ENCODE data around the gene PRICKLE2.

PRICKLE2 gene

DNA sequence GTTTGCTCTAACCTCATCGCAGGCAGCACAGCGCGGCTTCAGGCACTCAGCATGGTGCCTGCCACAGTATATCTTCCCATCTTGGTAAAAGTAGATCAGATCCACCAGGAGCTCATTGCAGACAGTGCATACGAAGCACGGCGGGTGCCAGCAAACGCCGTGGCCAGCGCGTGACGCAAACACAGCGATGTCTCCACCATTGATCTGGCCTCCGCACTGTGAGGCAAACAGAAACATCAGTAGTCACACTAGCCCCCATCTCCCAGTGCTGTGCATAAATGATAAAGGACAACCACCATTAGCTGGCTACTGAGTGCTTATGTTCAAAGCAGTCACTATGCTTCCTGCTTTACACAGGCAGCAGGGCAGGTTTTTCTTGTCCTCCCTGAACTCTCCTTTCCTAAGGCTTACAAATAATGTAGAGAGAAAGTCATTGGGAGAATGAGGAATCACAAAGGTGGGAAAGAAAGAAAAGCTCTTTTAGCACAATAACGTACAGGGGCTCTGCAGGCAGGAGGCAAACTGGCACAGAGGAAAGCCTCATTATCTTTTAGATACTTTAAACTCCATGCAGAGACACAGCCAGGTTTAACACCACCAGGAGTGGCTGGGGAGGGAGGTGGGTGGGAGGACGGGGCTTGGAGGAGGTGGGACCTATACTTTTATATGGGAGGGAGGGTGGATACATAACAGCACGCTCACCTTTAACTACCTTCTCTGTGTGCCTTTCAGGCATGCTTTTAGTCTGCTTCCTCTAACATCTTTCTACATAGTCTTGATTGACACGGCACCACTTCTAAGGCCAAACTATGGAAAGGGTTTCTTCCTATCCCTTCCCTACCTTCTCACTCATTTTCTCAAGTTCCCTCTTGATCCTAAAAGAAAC, 67.9 kb downstream of the PRICKLE2 start:
- H3K4me3 ChIP-seq (ENCODE audit: low read depth, low read length) = no peak overlapping the region
- H3K4me1 ChIP-seq (ENCODE audit: control insufficient read depth, insufficient read depth, low read length) = peaks cover 17% of the 10 kb centered on the region
- no peaks in the 10 kb centered on the region for H3K9me3 ChIP-seq (ENCODE audit: control insufficient read depth, insufficient read depth, low read depth, low read length)
- POLR2A ChIA-PET = no interaction called here
- H3K36me3 ChIP-seq (ENCODE audit: control insufficient read depth in 2 of 2, insufficient read depth in 1 of 2, low read length in 2 of 2) = peaks cover 0 to 25% of the 10 kb centered on the region in 2 experiments; a peak in 1 of 3 replicates
- CTCF ChIA-PET = interaction anchor here (1.2 kb wide), 1 partner anchor 9 kb away, joined by 3 read pairs; no protein-coding TSS in a partner anchor
- TF ChIP-seq PRDM1 (tag by site-specific recombination; IDR thresholded peaks at IDR 0.05) (no peak), ZIC2 (tag by site-specific recombination; IDR thresholded peaks at IDR 0.05) (peak; percentile 22; the same call in 1 of the 2 replicates), ZNF555 (tag by site-specific recombination; conservative IDR thresholded peaks at IDR 0.05) (no peak)
- H3K27ac ChIP-seq (ENCODE audit: extremely low read depth, low read depth, low read length) = no peak overlapping the region

DNA sequence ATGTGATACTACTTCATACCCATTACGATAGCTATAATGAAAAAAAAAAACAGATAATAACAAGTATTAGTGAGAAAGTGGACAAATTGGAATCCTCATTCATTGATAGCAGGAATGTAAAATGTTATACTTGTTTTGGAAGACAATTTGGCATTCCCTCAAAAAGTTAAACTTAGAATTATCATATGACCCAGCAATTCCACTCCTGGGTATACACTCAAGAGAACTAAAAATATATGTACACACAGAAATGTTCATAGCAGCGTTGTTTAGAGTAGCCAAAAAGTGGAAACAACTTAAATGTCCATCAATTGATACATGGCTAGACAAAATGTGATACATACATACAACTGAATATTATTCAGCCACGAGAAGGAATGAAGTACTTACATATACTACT, 69.9 kb downstream of the PRICKLE2 start:
- ChIA-PET POLR2A (no interaction called here), CTCF (no interaction called here)
- H3K4me3 ChIP-seq (ENCODE audit: low read depth, low read length) = no peak overlapping the region
- TF ChIP-seq ZNF292 (tag by site-specific recombination; IDR thresholded peaks at IDR 0.05; ENCODE audit: borderline replicate concordance, low read depth) (no peak), ZNF239 (tag by site-specific recombination; IDR thresholded peaks at IDR 0.05) (no peak), ZNF140 (tag by site-specific recombination; IDR thresholded peaks at IDR 0.05) (0 out of 2 replicates have a peak, but pooled peaks have one; percentile 5)
- TF ChIP-seq, protein P1, sequence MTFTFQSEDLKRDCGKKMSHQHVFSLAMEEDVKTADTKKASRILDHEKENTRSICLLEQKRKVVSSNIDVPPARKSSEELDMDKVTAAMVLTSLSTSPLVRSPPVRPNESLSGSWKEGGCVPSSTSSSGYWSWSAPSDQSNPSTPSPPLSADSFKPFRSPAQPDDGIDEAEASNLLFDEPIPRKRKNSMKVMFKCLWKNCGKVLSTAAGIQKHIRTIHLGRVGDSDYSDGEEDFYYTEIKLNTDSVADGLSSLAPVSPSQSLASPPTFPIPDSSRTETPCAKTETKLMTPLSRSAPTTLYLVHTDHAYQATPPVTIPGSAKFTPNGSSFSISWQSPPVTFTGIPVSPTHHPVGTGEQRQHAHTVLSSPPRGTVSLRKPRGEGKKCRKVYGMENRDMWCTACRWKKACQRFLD (tag by site-specific recombination; IDR thresholded peaks at IDR 0.05) = no peak
- TF ChIP-seq, protein P2, sequence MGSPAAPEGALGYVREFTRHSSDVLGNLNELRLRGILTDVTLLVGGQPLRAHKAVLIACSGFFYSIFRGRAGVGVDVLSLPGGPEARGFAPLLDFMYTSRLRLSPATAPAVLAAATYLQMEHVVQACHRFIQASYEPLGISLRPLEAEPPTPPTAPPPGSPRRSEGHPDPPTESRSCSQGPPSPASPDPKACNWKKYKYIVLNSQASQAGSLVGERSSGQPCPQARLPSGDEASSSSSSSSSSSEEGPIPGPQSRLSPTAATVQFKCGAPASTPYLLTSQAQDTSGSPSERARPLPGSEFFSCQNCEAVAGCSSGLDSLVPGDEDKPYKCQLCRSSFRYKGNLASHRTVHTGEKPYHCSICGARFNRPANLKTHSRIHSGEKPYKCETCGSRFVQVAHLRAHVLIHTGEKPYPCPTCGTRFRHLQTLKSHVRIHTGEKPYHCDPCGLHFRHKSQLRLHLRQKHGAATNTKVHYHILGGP (tag by site-specific recombination; IDR thresholded peaks at IDR 0.05) = no peak
- peaks cover 0 to 29% of the 10 kb centered on the region in 2 experiments; a peak in 1 of 3 replicates for H3K36me3 ChIP-seq (ENCODE audit: control insufficient read depth in 2 of 2, insufficient read depth in 1 of 2, low read length in 2 of 2)
- no peaks in the 10 kb centered on the region for H3K9me3 ChIP-seq (ENCODE audit: control insufficient read depth, insufficient read depth, low read depth, low read length)
- no peak overlapping the region for H3K27ac ChIP-seq (ENCODE audit: extremely low read depth, low read depth, low read length)
- 0 out of 2 replicates have a peak, but pooled peaks cover 4% of the 10 kb centered on the region for H3K4me1 ChIP-seq (ENCODE audit: control insufficient read depth, insufficient read depth, low read length)

DNA sequence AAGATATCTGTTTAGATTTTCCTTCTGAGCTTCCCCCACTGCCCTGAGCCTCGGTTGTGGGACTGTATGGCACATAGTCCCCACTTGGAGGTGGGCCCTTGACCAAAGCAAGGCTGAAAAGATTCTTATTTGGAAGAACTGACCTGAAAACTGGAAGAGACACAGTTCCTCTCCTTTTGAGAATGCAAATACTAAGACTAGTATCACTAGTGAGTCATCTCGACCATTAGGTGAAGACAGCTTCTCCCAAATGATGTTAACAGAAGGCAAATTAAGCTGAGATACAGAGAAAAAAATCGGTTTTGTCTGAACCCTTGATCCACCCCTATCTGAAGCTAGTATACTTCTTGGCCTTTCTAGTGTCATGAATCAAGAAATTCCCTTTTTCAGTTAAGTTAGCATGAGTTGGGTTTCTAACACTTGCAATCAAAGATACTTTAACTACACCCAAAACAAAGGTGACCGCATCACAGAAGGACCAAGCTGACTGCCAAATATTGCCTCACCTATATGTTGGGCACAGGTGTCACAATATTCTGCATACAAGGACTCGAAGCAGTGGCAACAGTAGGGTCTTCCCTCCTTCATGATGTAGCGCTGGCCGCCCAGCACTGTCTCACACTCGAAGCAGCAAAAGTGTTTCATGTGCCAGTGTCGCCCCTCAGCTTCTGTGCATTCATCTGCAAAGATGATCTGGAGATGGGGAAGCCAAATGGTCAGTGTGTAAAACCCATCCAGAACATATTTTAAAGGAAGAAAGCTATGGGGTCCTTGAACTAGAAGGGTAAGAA, 72.4 kb downstream of the PRICKLE2 start:
- peaks cover 6% of the 10 kb centered on the region for H3K4me1 ChIP-seq (ENCODE audit: control insufficient read depth, insufficient read depth, low read length)
- H3K27ac ChIP-seq (ENCODE audit: extremely low read depth, low read depth, low read length) = no peak overlapping the region
- POLR2A ChIA-PET = no interaction called here
- H3K9me3 ChIP-seq (ENCODE audit: control insufficient read depth, insufficient read depth, low read depth, low read length) = no peaks in the 10 kb centered on the region
- CTCF ChIA-PET = interaction anchor here (1.1 kb wide), 1 partner anchor 123 kb away, joined by 3 read pairs; no protein-coding TSS in a partner anchor
- no peak for TF ChIP-seq ZNF529 (tag by site-specific recombination; IDR thresholded peaks at IDR 0.05; ENCODE audit: insufficient replicate concordance)
- TF ChIP-seq GLI2 (tag by site-specific recombination; IDR thresholded peaks at IDR 0.05; ENCODE audit: borderline replicate concordance, low read depth) = no peak
- TF ChIP-seq ZNF768 (tag by site-specific recombination; IDR thresholded peaks at IDR 0.05) = no peak
- TF ChIP-seq ZNF658 (tag by site-specific recombination; IDR thresholded peaks at IDR 0.05) = no peak
- no peak for TF ChIP-seq ZBTB21 (tag by site-specific recombination; IDR thresholded peaks at IDR 0.05)
- no peak for TF ChIP-seq ZNF843 (tag by site-specific recombination; IDR thresholded peaks at IDR 0.05)
- TF ChIP-seq ZNF747 (tag by site-specific recombination; IDR thresholded peaks at IDR 0.05) = no peak
- no peak for TF ChIP-seq ZNF354C (tag by site-specific recombination; IDR thresholded peaks at IDR 0.05; ENCODE audit: borderline replicate concordance, low read depth)
- no peak for TF ChIP-seq KLF1 (tag by site-specific recombination; IDR thresholded peaks at IDR 0.05)
- TF ChIP-seq KLF16 (tag by site-specific recombination; IDR thresholded peaks at IDR 0.05) = no peak
- TF ChIP-seq, protein P3, sequence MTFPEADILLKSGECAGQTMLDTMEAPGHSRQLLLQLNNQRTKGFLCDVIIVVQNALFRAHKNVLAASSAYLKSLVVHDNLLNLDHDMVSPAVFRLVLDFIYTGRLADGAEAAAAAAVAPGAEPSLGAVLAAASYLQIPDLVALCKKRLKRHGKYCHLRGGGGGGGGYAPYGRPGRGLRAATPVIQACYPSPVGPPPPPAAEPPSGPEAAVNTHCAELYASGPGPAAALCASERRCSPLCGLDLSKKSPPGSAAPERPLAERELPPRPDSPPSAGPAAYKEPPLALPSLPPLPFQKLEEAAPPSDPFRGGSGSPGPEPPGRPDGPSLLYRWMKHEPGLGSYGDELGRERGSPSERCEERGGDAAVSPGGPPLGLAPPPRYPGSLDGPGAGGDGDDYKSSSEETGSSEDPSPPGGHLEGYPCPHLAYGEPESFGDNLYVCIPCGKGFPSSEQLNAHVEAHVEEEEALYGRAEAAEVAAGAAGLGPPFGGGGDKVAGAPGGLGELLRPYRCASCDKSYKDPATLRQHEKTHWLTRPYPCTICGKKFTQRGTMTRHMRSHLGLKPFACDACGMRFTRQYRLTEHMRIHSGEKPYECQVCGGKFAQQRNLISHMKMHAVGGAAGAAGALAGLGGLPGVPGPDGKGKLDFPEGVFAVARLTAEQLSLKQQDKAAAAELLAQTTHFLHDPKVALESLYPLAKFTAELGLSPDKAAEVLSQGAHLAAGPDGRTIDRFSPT (tag by site-specific recombination; IDR thresholded peaks at IDR 0.05) = no peak
- TF ChIP-seq, protein P4, sequence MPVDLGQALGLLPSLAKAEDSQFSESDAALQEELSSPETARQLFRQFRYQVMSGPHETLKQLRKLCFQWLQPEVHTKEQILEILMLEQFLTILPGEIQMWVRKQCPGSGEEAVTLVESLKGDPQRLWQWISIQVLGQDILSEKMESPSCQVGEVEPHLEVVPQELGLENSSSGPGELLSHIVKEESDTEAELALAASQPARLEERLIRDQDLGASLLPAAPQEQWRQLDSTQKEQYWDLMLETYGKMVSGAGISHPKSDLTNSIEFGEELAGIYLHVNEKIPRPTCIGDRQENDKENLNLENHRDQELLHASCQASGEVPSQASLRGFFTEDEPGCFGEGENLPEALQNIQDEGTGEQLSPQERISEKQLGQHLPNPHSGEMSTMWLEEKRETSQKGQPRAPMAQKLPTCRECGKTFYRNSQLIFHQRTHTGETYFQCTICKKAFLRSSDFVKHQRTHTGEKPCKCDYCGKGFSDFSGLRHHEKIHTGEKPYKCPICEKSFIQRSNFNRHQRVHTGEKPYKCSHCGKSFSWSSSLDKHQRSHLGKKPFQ (tag by site-specific recombination; IDR thresholded peaks at IDR 0.05) = no peak
- TF ChIP-seq ZNF146 (tag by site-specific recombination; IDR thresholded peaks at IDR 0.05) = no peak
- no peak for TF ChIP-seq ZNF2 (tag by site-specific recombination; IDR thresholded peaks at IDR 0.05)
- TF ChIP-seq ZNF707 (tag by site-specific recombination; IDR thresholded peaks at IDR 0.05) = no peak
- H3K36me3 ChIP-seq (ENCODE audit: control insufficient read depth in 2 of 2, insufficient read depth in 1 of 2, low read length in 2 of 2) = peaks cover 0 to 17% of the 10 kb centered on the region in 2 experiments; a peak in 1 of 3 replicates
- H3K4me3 ChIP-seq (ENCODE audit: low read depth, low read length) = no peak overlapping the region

Measured in HEK293 (cell line).